Measurements from ENCODE around the gene RNF208. TPM values are rescaled to one million over a fixed set of nuclear protein-coding genes. Genes with fewer than 3 reads are reported as not detected.
"Not testable (repeated sequence)": the region's sequence is repeated elsewhere in the genome, so short reads cannot be mapped to it uniquely, and the experiment has no call there.

The RNF208 gene
- polyA plus RNA-seq (ENCODE audit: insufficient read length in 4 of 4): 10 to 100 TPM in 2 of 4 donors, 1 to 10 TPM in 2; 7.9 to 16.3 (median 10.1) TPM

- no peak for DNase-seq (ENCODE audit: low read depth in 4 of 4, low spot score in 3 of 4)
These were observed at the start of gene RNF208 for GRCh38 chr9:137222190-137223077. RNF208 (minus strand) TSS chr9:137222240; CDS start chr9:137221212, 1,028 bp downstream.

GRCh38 chr9:137271696-137272076 is 49.6 kb upstream of the RNF208 start:
- no peak for DNase-seq (ENCODE audit: low read depth in 4 of 4, low spot score in 3 of 4)

- DNase-seq (ENCODE audit: low read depth in 4 of 4, low spot score in 3 of 4): no peak
These were observed 49.1 kb upstream of the RNF208 start for GRCh38 chr9:137270929-137271695.

- no peak for DNase-seq (ENCODE audit: low read depth in 4 of 4, low spot score in 3 of 4)
These were observed 47.3 kb upstream of the RNF208 start for GRCh38 chr9:137269231-137269772.

GRCh38 chr9:137268538-137269201 is 46.6 kb upstream of the RNF208 start:
- DNase-seq (ENCODE audit: low read depth in 4 of 4, low spot score in 3 of 4): no peak

GRCh38 chr9:137267933-137268355 is 45.9 kb upstream of the RNF208 start:
- no peak for DNase-seq (ENCODE audit: low read depth in 4 of 4, low spot score in 3 of 4)

- no peak for DNase-seq (ENCODE audit: low read depth in 4 of 4, low spot score in 3 of 4)
These were observed 44.8 kb upstream of the RNF208 start for GRCh38 chr9:137266585-137267453.

GRCh38 chr9:137266162-137266527 is 44.1 kb upstream of the RNF208 start:
- DNase-seq (ENCODE audit: low read depth in 4 of 4, low spot score in 3 of 4): no peak

GRCh38 chr9:137265496-137266161 is 43.6 kb upstream of the RNF208 start:
- no peak for DNase-seq (ENCODE audit: low read depth in 4 of 4, low spot score in 3 of 4)

- DNase-seq (ENCODE audit: low read depth in 4 of 4, low spot score in 3 of 4): no peak
These were observed 42.0 kb upstream of the RNF208 start for GRCh38 chr9:137264067-137264466.

GRCh38 chr9:137263506-137263905 is 41.5 kb upstream of the RNF208 start:
- no peak for DNase-seq (ENCODE audit: low read depth in 4 of 4, low spot score in 3 of 4)

GRCh38 chr9:137262909-137263285 is 40.9 kb upstream of the RNF208 start:
- no peak for DNase-seq (ENCODE audit: low read depth in 4 of 4, low spot score in 3 of 4)

GRCh38 chr9:137262173-137262908 is 40.3 kb upstream of the RNF208 start:
- DNase-seq (ENCODE audit: low read depth in 4 of 4, low spot score in 3 of 4): not testable (repeated sequence)

- no peak for DNase-seq (ENCODE audit: low read depth in 4 of 4, low spot score in 3 of 4)
These were observed 34.8 kb upstream of the RNF208 start for GRCh38 chr9:137256856-137257255.

- DNase-seq (ENCODE audit: low read depth in 4 of 4, low spot score in 3 of 4): no peak
These were observed 34.3 kb upstream of the RNF208 start for GRCh38 chr9:137256362-137256761.

- no peak for DNase-seq (ENCODE audit: low read depth in 4 of 4, low spot score in 3 of 4)
These were observed 33.5 kb upstream of the RNF208 start for GRCh38 chr9:137255448-137256114.

- peak; percentile 80 to 86 (median 84) for DNase-seq (ENCODE audit: low read depth in 4 of 4, low spot score in 3 of 4)
These were observed 32.8 kb upstream of the RNF208 start, which contains the start of gene NELFB for GRCh38 chr9:137254624-137255447. NELFB (plus strand) TSS chr9:137255327.
